SK-N-MC (cell line): ENCODE results near the gene BEND4.
"Not testable (repeated sequence)": the region's sequence is repeated elsewhere in the genome, so short reads cannot be mapped to it uniquely, and the experiment has no call there.

Experiments used
- EZH2 ChIP-seq: fragments of 200-600 bp; sonication (generic); IDR thresholded peaks from one replicate; pipeline ENCODE4 v1.6.1; 2017; ENCODE audit warnings: antibody characterized with exemption
- FOXP2 ChIP-seq: optimal IDR thresholded peaks from 2 replicates; pipeline ENCODE3; 2011; ENCODE audit warnings: mild to moderate bottlenecking, moderate library complexity; ENCODE audit not compliant: insufficient read depth; ENCODE audit errors: extremely low read length, control extremely low read depth
- POLR2AphosphoS5 ChIP-seq: IDR thresholded peaks from 2 replicates; pipeline ENCODE4 v1.6.1; 2012; ENCODE audit warnings: mild to moderate bottlenecking, low read depth, low read length, borderline replicate concordance

GRCh38 chr4:42166186-42166585 lies 13.7 kb upstream of the BEND4 start:
- TF ChIP-seq EZH2, POLR2AphosphoS5, FOXP2: not testable (repeated sequence)
